GM23338 (cell line): ENCODE measurements around the gene RSPRY1. TPM values are rescaled to one million over a fixed set of nuclear protein-coding genes. Genes with fewer than 3 reads are reported as not detected.

Source experiments
- ATAC-seq: fragments of 200-7000 bp; cut with Tn5 transposase; 3 replicates; pipeline ENCODE4 v1.9.1; 2020
- DNase-seq: peaks from one replicate; pipeline ENCODE4 v3.0.0-alpha.2; 2015; ENCODE audit warnings: low spot score
- H2AFZ ChIP-seq: fragments of 200-600 bp; sonication (generic); 2 replicates; pipeline ENCODE4 v1.8.0; 2016; ENCODE audit warnings: antibody characterized with exemption, mild to moderate bottlenecking, moderate library complexity
- H3F3A ChIP-seq: fragments of 200-600 bp; sonication (generic); replicated peaks from 2 replicates; pipeline ENCODE4 v1.8.0; 2017; ENCODE audit warnings: antibody characterized with exemption, mixed run types, low read depth
- H3K27ac ChIP-seq: fragments of 200-600 bp; sonication (generic); 2 replicates; pipeline ENCODE4 v1.6.1; 2016; ENCODE audit warnings: low read depth
- H3K27me3 ChIP-seq: fragments of 200-600 bp; sonication (generic); 2 replicates; pipeline ENCODE4 v1.8.0; 2016; ENCODE audit warnings: mild to moderate bottlenecking, mixed run types, moderate library complexity; ENCODE audit not compliant: insufficient read depth
- H3K36me3 ChIP-seq: fragments of 200-600 bp; sonication (generic); 2 replicates; pipeline ENCODE4 v1.8.0; 2016; ENCODE audit warnings: mild to moderate bottlenecking; ENCODE audit not compliant: insufficient read depth
- H3K4me1 ChIP-seq: fragments of 200-600 bp; sonication (generic); 2 replicates; pipeline ENCODE4 v1.8.0; 2016; ENCODE audit warnings: mild to moderate bottlenecking, moderate library complexity; ENCODE audit not compliant: insufficient read depth
- H3K4me2 ChIP-seq: fragments of 200-600 bp; sonication (generic); 2 replicates; pipeline ENCODE4 v1.7.1; 2017; ENCODE audit warnings: mixed run types
- H3K4me3 ChIP-seq: fragments of 200-600 bp; sonication (generic); 2 replicates; pipeline ENCODE4 v1.6.1; 2016; ENCODE audit warnings: mixed run types
- H3K79me2 ChIP-seq: fragments of 200-600 bp; sonication (generic); replicated peaks from 2 replicates; pipeline ENCODE4 v1.8.0; 2017; ENCODE audit warnings: mild to moderate bottlenecking; ENCODE audit not compliant: insufficient read depth
- H3K9me2 ChIP-seq: fragments of 200-600 bp; sonication (generic); 2 replicates; pipeline ENCODE4 v1.8.0; 2017; ENCODE audit not compliant: insufficient read depth
- H4K20me1 ChIP-seq: fragments of 200-600 bp; sonication (generic); replicated peaks from 2 replicates; pipeline ENCODE4 v1.8.0; 2017; ENCODE audit warnings: mild to moderate bottlenecking; ENCODE audit not compliant: insufficient read depth
- H3K27ac Mint-ChIP-seq: 2 replicates; pipeline ENCODE4 v1.8.0; 2020; ENCODE audit warnings: inconsistent platforms, mild to moderate bottlenecking, moderate library complexity, mixed read lengths
- H3K27me3 Mint-ChIP-seq: 3 replicates; pipeline ENCODE4 v1.8.0; 2022; ENCODE audit warnings: low read depth, mild to moderate bottlenecking, moderate library complexity, mixed read lengths, inconsistent platforms; ENCODE audit not compliant: insufficient read depth, poor library complexity
- H3K36me3 Mint-ChIP-seq: 3 replicates; pipeline ENCODE4 v1.8.0; 2021; ENCODE audit warnings: low read depth, mild to moderate bottlenecking, inconsistent platforms, moderate library complexity, mixed read lengths
- H3K4me1 Mint-ChIP-seq: 3 replicates; pipeline ENCODE4 v1.8.0; 2020; ENCODE audit warnings: mild to moderate bottlenecking, inconsistent platforms, mixed read lengths
- H3K4me3 Mint-ChIP-seq: 3 replicates; pipeline ENCODE4 v1.8.0; 2021; ENCODE audit warnings: moderate library complexity, mild to moderate bottlenecking, inconsistent platforms, mixed read lengths
- H3K9me3 Mint-ChIP-seq: 3 replicates; pipeline ENCODE4 v1.8.0; 2020; ENCODE audit warnings: moderate library complexity, mild to moderate bottlenecking, inconsistent platforms, mixed read lengths
- ETS1 ChIP-seq: IDR thresholded peaks from 2 replicates; pipeline ENCODE4 v1.6.1; 2016; ENCODE audit warnings: antibody characterized with exemption
- EZH2 ChIP-seq: fragments of 200-600 bp; sonication (generic); IDR thresholded peaks from one replicate; pipeline ENCODE4 v1.8.0; 2017; ENCODE audit warnings: antibody characterized with exemption, mild to moderate bottlenecking, low read depth; ENCODE audit not compliant: unreplicated experiment
- NANOG ChIP-seq: IDR thresholded peaks from 2 replicates; pipeline ENCODE4 v1.6.1; 2016; ENCODE audit warnings: antibody characterized with exemption, borderline replicate concordance
- ZNF331 ChIP-seq: fragments of 250-450 bp; sonication (Bioruptor Pico); IDR thresholded peaks from 2 replicates; pipeline ENCODE4 v1.5.0; 2020; ENCODE audit warnings: low read depth, mild to moderate bottlenecking, moderate library complexity
- polyA plus RNA-seq: library from polyadenylated mRNA; unstranded; fragments of >200 nt; fragmentation: Nextera tagmentation; extraction: Ambion mirVana; gene quantifications from 2 replicates; pipeline ENCODE4 v1.2.1, GENCODE V29; 2016
- total RNA-seq: library from RNA; depleted of rRNA; stranded (reverse); fragments of >200 nt; shearing (Covaris generic); gene quantifications from 2 replicates; pipeline ENCODE4 v1.2.3, GENCODE V29; 2014; rRNA removed

RSPRY1 gene
- total and polyA plus RNA-seq, 2 experiments from 2014 or later = 25.8 to 35.9 TPM

GRCh38 chr16:57289391-57290257 lies 103.5 kb downstream of the RSPRY1 start:
- DNase-seq = no peak
- Histone ChIP-seq H3K27ac (no peak overlapping the region), H3K79me2 (no peaks in the 10 kb centered on the region), H3K4me3 (no peak overlapping the region), H3F3A (no peaks in the 10 kb centered on the region), H3K9me2 (no peaks in the 10 kb centered on the region), H3K27me3 (peaks cover 12% of the 10 kb centered on the region), H4K20me1 (no peaks in the 10 kb centered on the region), H3K4me2 (no peak overlapping the region), H3K36me3 (no peaks in the 10 kb centered on the region), H3K4me1 (no peaks in the 10 kb centered on the region), H2AFZ (no peak overlapping the region; the same call in 1 of the 2 replicates)
- Mint-ChIP-seq H3K4me3 (no peak overlapping the region), H3K36me3 (no peaks in the 10 kb centered on the region), H3K4me1 (no peaks in the 10 kb centered on the region), H3K27ac (no peak overlapping the region), H3K27me3 (peaks cover 13% of the 10 kb centered on the region), H3K9me3 (no peaks in the 10 kb centered on the region)
- TF ChIP-seq EZH2 = no peak
- TF ChIP-seq ETS1 = no peak
- no peak for TF ChIP-seq NANOG
- no peak for TF ChIP-seq ZNF331 (CRISPR knock-in tag)
- no peak for ATAC-seq

Other genes with a start within 250 kb of the RSPRY1 start
- gene CETP, start 224.4 kb upstream of the RSPRY1 start, total RNA-seq = not detected in 2 replicates
- gene CETP, start 224.4 kb upstream of the RSPRY1 start, polyA plus RNA-seq = 0.12 TPM in 1 of 2 replicates, not detected in the other
- 3.9 and 8.1 TPM in 2 replicates for gene NLRC5, start 196.8 kb upstream of the RSPRY1 start, total RNA-seq
- gene NLRC5, start 196.8 kb upstream of the RSPRY1 start, polyA plus RNA-seq = 1.4 and 2.3 TPM in 2 replicates
- 11.3 and 14.2 TPM in 2 replicates for gene CPNE2, start 93.7 kb upstream of the RSPRY1 start, total RNA-seq
- 7.1 and 9.5 TPM in 2 replicates for gene CPNE2, start 93.7 kb upstream of the RSPRY1 start, polyA plus RNA-seq
- gene PSME3IP1, start 290 bp upstream of the RSPRY1 start, total RNA-seq = 78.0 and 111 TPM in 2 replicates
- 93.2 and 105 TPM in 2 replicates for gene PSME3IP1, start 290 bp upstream of the RSPRY1 start, polyA plus RNA-seq
- gene ARL2BP, start 58.9 kb downstream of the RSPRY1 start, total RNA-seq = 13.2 and 13.4 TPM in 2 replicates
- gene ARL2BP, start 58.9 kb downstream of the RSPRY1 start, polyA plus RNA-seq = 10.3 and 10.9 TPM in 2 replicates
- gene PLLP, start 98.3 kb downstream of the RSPRY1 start, total RNA-seq = 2.1 and 6.1 TPM in 2 replicates
- gene PLLP, start 98.3 kb downstream of the RSPRY1 start, polyA plus RNA-seq = 1.3 and 1.9 TPM in 2 replicates
- not detected in 2 replicates for gene CCL22, start 172.5 kb downstream of the RSPRY1 start, total RNA-seq
- gene CCL22, start 172.5 kb downstream of the RSPRY1 start, polyA plus RNA-seq = 0.19 and 0.42 TPM in 2 replicates
- gene CX3CL1, start 186.2 kb downstream of the RSPRY1 start, total RNA-seq = 0.16 and 2.8 TPM in 2 replicates
- gene CX3CL1, start 186.2 kb downstream of the RSPRY1 start, polyA plus RNA-seq = 0.24 and 0.30 TPM in 2 replicates
- gene CCL17, start 218.4 kb downstream of the RSPRY1 start, total RNA-seq = not detected in 2 replicates
- gene CCL17, start 218.4 kb downstream of the RSPRY1 start, polyA plus RNA-seq = not detected in 2 replicates